K562 (cell line): ENCODE data around the gene NEDD8. TPM values are rescaled to one million over a fixed set of nuclear protein-coding genes. Genes with fewer than 3 reads are reported as not detected.

ENCODE experiments used
- BACH1 ChIP-seq: fragments of 200-800 bp; sonication (Bioruptor generic); IDR thresholded peaks from 2 replicates; pipeline ENCODE4 v1.6.1; 2016; ENCODE audit warnings: missing genetic modification characterization, missing compliant biosample characterization
- CREM ChIP-seq: IDR thresholded peaks from 2 replicates; pipeline ENCODE4 v1.6.1; 2014; ENCODE audit warnings: antibody characterized with exemption, low read depth
- ELF1 ChIP-seq: fragments of 200-800 bp; sonication (Bioruptor generic); IDR thresholded peaks from 2 replicates; pipeline ENCODE4 v1.6.1; 2016; ENCODE audit warnings: missing genetic modification characterization, missing compliant biosample characterization
- FOXM1 ChIP-seq, 2 experiments: fragments of 450-650 bp in 1 of 2; sonication (generic) in 1 of 2; formaldehyde crosslinking in 1 of 2; IDR thresholded peaks; 2 replicates each; pipeline versions ENCODE4 v1.6.1 to v1.9.0; 2017 to 2022; ENCODE audit warnings: low read depth in 2 of 2, mild to moderate bottlenecking in 2 of 2, missing genetic modification reagents in 1 of 2, moderate library complexity in 1 of 2
- MAX ChIP-seq: sonication (generic); formaldehyde crosslinking; IDR thresholded peaks from 2 replicates; pipeline ENCODE4 v1.9.0; 2022; ENCODE audit warnings: mild to moderate bottlenecking, missing genetic modification reagents
- NR2C1 ChIP-seq, 2 experiments: fragments of 450-650 bp; IDR thresholded peaks; 2 replicates each; pipeline ENCODE4 v1.6.1; 2017; ENCODE audit warnings: mild to moderate bottlenecking in 2 of 2, antibody characterized with exemption in 1 of 2, inconsistent platforms in 1 of 2, missing compliant biosample characterization in 1 of 2, missing genetic modification characterization in 1 of 2
- NRF1 ChIP-seq, 2 experiments: fragments of 450-650 bp; IDR thresholded peaks in 1 of 2; conservative IDR thresholded peaks in 1 of 2; 2 replicates each; pipeline ENCODE4 v1.6.1; 2014; ENCODE audit warnings: mild to moderate bottlenecking in 2 of 2
- RHOXF2B ChIP-seq: fragments of 250-450 bp; sonication (Bioruptor Pico); conservative IDR thresholded peaks from 2 replicates; pipeline ENCODE4 v1.5.1; 2021
- SAP30 ChIP-seq: fragments of 200-600 bp; sonication (generic); IDR thresholded peaks from 2 replicates; pipeline ENCODE4 v1.6.1; 2012; ENCODE audit warnings: borderline replicate concordance, low read depth, mild to moderate bottlenecking, moderate library complexity, low read length, control low read depth, inconsistent platforms; ENCODE audit not compliant: insufficient read depth, poor library complexity, severe bottlenecking
- SOX6 ChIP-seq: fragments of 450-650 bp; IDR thresholded peaks from 2 replicates; pipeline ENCODE4 v1.6.1; 2014; ENCODE audit warnings: mild to moderate bottlenecking
- SPI1 ChIP-seq: IDR thresholded peaks from 2 replicates; pipeline ENCODE4 v1.6.1; 2011; ENCODE audit warnings: low read depth, low read length, control low read depth, borderline replicate concordance
- SRSF7 ChIP-seq: fragments of 200-400 bp; formaldehyde crosslinking; optimal IDR thresholded peaks from 2 replicates; pipeline ENCODE3; 2017; ENCODE audit warnings: mild to moderate bottlenecking, low read depth, low read length
- TAF7 ChIP-seq: fragments of 450-650 bp; IDR thresholded peaks from 2 replicates; pipeline ENCODE4 v1.6.1; 2016; ENCODE audit warnings: missing genetic modification characterization, missing compliant biosample characterization
- ZNF280A ChIP-seq: fragments of 450-650 bp; IDR thresholded peaks from 2 replicates; pipeline ENCODE4 v1.6.1; 2018; ENCODE audit warnings: mild to moderate bottlenecking, low read depth; ENCODE audit not compliant: partially characterized antibody
- ZNF407 ChIP-seq: fragments of 450-650 bp; IDR thresholded peaks from 2 replicates; pipeline ENCODE4 v1.6.1; 2016; ENCODE audit warnings: low read depth
- ZNF444 ChIP-seq: fragments of 250-450 bp; sonication (Bioruptor Pico); IDR thresholded peaks from 2 replicates; pipeline ENCODE4 v1.4.0; 2020; ENCODE audit warnings: mild to moderate bottlenecking, moderate library complexity
- polyA plus RNA-seq, 8 experiments: library from polyadenylated mRNA; depleted of rRNA in 4 of 8; stranded (reverse) in 5 of 8; unstranded in 3 of 8; fragments of >200 nt; fragmentation: Nextera tagmentation in 2 of 8; fragmentation: Illumina TruSeq in 1 of 8; extraction: Ambion mirVana in 2 of 8; extraction: Trizol in 1 of 8; gene quantifications; 2 replicates each; pipeline versions ENCODE4 v1.2.1 to v1.2.3, GENCODE V29; 2011 to 2014; ENCODE audit warnings: inconsistent platforms in 1 of 8, missing spikeins in 1 of 8
- total RNA-seq, 7 experiments: library from RNA; depleted of rRNA in 6 of 7; stranded (reverse); fragments of >200 nt in 6 of 7; fragmentation: Illumina TruSeq in 2 of 7; extraction: Trizol in 2 of 7; gene quantifications; 2 replicates each; pipeline versions ENCODE4 v1.2.1 to v1.2.3, GENCODE V29; 2011 to 2021; ENCODE audit warnings: low replicate concordance in 1 of 7

NEDD8 gene
- total and polyA plus RNA-seq, 9 of the 15 experiments (the other 6 are each of a cell fraction or from before 2014, with no cell fraction given): 142 to 691 (median 260) TPM

GRCh38 chr14:24195186-24196070 lies 36.7 kb downstream of the NEDD8 start, which contains the start of gene TM9SF1 (continued):
- TF ChIP-seq BACH1: no peak
- TF ChIP-seq SAP30: peak; percentile 48
- TF ChIP-seq SOX6: 0 out of 2 replicates have a peak, but pooled peaks have one; percentile 6
- no peak for TF ChIP-seq ZNF444 (CRISPR knock-in tag)
- no peak for TF ChIP-seq NR2C1 (IDR thresholded peaks at IDR 0.05)
- 0 out of 2 replicates have a peak, but pooled peaks have one; percentile 41 for TF ChIP-seq NR2C1 (tag; IDR thresholded peaks at IDR 0.05)
- peak; percentile 100 for TF ChIP-seq ELF1 (tag)
- peak; percentile 93 for TF ChIP-seq CREM
- no peak for TF ChIP-seq TAF7
- TF ChIP-seq NRF1 (conservative IDR thresholded peaks at IDR 0.05 in 1 of 2, IDR thresholded peaks at IDR 0.05 in 1 of 2): peak; percentile 39 to 49; a peak in 2 of 4 replicates
- TF ChIP-seq SPI1: peak; percentile 50; the same call in 1 of the 2 replicates
- no peak for TF ChIP-seq RHOXF2B (CRISPR knock-in tag)
- TF ChIP-seq ZNF280A: no peak
- TF ChIP-seq SRSF7: no peak
- peak; percentile 18; the same call in 1 of the 2 replicates for TF ChIP-seq ZNF407
- TF ChIP-seq MAX (CRISPR knock-in tag): peak; percentile 97
- no peak for TF ChIP-seq FOXM1 (IDR thresholded peaks at IDR 0.05; ENCODE audit: low read depth)
- no peak for TF ChIP-seq FOXM1 (CRISPR knock-in tag; IDR thresholded peaks at IDR 0.05; ENCODE audit: low read depth)
